Esophagus squamous epithelium (tissue), 4 donors: Measurements from ENCODE around the gene BMPR1B.

Source experiments
- CTCF ChIP-seq, 6 experiments: fragments of 450-650 bp in 4 of 6; fragments of 200-600 bp in 2 of 6; sonication (generic) in 2 of 6; IDR thresholded peaks; one replicate each; pipeline ENCODE4 v1.5.1; 2016 to 2019; ENCODE audit warnings: antibody characterized with exemption in 6 of 6, mild to moderate bottlenecking in 4 of 6, moderate library complexity in 4 of 6
- POLR2A ChIP-seq, 4 donors: fragments of 450-650 bp; IDR thresholded peaks; one replicate each; pipeline ENCODE4 v1.6.1; 2017; ENCODE audit warnings: antibody characterized with exemption in 4 of 4, mild to moderate bottlenecking in 4 of 4, moderate library complexity in 3 of 4

- TF ChIP-seq CTCF (IDR thresholded peaks at IDR 0.05) (no peak), POLR2A (IDR thresholded peaks at IDR 0.05) (no peak)
These were observed 433.1 kb downstream of the BMPR1B start for GRCh38 chr4:95190751-95191436.
